Activated T-cell treated with anti-CD3 and anti-CD28 coated beads for 4 hours (primary cell): ENCODE results near the gene CCDC71.
A peak's percentile ranks its signal among the peaks of the same experiment; 100 is the strongest.

Experiments used
- DNase-seq: peaks from one replicate; pipeline ENCODE4 v3.0.0-alpha.2; 2020

CCDC71 gene

DNA sequence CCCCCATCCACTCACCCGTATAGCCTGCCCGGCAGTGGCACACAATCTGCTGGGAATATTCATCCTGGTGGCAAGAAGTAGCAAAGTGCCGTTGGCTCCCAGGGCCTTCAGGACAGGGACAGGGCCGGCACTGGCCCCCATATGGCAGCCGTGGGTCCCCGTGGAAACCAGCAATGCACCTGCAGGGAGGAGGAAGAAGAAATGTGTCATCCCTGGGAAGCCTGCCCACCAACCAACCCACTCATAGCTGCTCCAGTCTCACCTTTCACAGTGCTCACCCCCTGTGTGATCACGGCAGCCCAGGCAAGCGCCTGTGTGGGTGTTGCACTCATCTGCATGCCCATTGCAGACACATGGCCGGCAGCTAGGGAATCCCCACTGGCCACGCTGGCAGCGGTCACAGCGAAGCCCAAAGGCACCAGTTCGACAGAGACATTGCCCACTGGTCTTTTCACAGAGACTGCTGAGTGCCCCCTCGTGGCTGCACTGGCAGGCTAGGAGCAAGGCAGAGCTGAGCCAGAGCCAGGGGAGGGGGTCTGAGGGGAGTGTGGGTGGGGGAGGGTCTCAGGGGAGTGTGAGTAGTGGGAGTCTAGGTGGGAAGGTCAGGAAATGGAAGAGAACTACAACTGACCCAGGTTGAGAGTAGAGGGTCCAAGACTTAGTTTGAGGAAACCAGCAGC is 41.0 kb downstream of the CCDC71 start:
- no peak for DNase-seq

DNA sequence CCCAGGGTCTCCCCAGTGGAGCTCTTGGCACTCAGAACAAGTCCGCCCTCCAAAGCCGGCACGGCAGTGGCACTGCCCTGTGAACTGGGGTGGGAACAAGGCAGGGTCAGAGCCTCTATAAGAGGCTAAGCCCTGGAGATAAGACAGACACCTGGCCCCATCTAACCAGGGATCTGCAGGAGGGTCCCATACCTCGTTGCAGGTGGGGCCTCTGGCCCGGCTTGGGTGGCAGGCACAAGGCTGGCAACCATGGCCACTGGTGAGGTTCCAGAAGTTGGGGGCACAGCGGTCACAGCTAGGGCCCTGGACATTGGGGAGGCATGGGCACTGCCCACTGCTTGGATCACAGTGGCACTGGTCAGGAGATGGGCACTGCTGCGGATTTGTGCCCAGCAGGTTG is 41.9 kb downstream of the CCDC71 start:
- DNase-seq = no peak

DNA sequence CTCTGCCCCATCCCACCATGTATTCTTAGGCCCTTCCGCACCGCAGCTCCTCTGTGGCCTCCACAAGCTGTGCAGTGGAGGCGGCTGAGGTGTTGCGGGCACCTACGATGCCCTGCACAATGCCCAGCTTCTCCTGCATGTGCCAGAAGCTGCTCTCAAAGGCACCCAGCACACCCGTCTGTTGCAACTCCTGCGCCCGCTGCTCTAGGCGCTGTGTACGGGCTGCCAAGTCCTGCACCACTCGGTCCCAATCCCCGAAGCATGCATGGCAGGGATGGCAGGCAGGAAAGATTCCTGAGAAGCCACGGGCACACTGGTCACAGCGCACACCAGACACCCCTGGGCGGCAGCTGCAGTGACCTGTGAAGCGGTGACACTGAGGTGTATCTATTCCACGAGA is 42.4 kb downstream of the CCDC71 start:
- no peak for DNase-seq

- DNase-seq = no peak
Observed at GRCh38 chr3:49122886-49123545, 43.1 kb downstream of the CCDC71 start.

- no peak for DNase-seq
Observed at GRCh38 chr3:49122451-49122850, 43.7 kb downstream of the CCDC71 start.

DNA sequence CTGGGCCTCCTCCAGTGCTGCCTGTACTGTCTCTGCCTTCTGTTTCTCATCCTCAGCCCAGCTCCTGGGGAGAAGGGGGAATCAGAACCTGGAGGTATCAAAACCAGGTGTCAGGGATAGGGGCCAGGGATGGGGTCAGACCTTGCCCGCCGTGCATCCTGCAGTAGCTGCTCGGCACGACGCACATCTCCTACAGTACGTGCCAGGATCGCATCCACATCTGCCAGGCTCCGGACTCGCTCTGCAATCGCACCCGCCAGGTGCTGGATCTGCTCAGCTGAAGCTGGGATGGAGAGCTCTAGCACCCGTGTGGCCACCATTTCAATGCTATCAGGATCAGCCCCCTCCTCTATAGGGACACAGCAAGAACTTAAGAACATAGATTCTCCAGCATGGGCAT is 44.1 kb downstream of the CCDC71 start:
- no peak for DNase-seq

GRCh38 chr3:49121132-49121736 is 44.9 kb downstream of the CCDC71 start:
- no peak for DNase-seq

GRCh38 chr3:49120438-49121131 is 45.5 kb downstream of the CCDC71 start, which contains the start of gene USP19:
USP19 (minus strand) TSS chr3:49120823; CDS start chr3:49119145, 1,678 bp downstream.
- peak; percentile 87 for DNase-seq

DNA sequence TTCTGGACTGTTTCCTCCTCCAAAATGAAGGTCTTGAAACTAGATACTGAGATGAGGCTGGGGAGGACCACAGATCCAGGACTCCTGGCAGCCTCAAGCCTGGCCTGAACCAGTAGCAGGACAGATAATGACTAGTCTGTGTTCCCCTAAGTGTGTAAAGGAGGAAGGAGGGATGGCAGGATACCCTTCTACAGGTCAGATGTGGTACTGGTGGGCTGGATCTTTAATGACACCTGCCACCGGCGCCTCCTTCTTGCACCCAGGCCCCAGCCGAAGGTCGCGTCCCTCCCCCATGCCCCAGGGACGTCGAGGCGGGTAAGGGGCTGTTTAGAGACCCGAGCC is 46.1 kb downstream of the CCDC71 start:
- DNase-seq = no peak

GRCh38 chr3:49119439-49119838 is 46.7 kb downstream of the CCDC71 start:
- DNase-seq = no peak

DNA sequence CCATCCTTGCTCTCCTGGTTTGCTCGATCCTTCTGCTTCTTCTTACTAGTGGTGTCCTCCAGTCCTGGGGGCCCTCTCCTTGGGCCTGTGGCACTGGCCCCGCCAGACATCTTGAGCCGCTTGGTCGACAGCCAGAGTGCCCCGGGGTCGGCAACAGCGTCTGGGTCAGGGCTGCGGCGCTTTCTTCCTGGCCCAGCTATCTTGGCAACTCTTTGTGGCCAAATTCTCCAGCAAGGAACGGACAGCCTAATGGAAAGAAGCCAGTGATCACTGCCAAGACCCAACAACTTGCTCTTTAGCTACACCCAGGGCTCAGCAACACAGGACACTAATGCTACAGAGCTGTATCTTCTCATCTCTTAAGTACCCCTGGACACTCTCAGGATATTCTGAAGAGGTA is 47.1 kb downstream of the CCDC71 start:
- no peak for DNase-seq
